ENCODE measurements around the gene TGFB3. TPM values are rescaled to one million over a fixed set of nuclear protein-coding genes. Genes with fewer than 3 reads are reported as not detected.

The TGFB3 gene
- total and polyA plus RNA-seq, 2 donors (not counting 3 experiments of a cell fraction or from before 2014, with no cell fraction given) = 5.3 to 5.4 TPM

- no peaks in the 10 kb centered on the region for H3K79me2 ChIP-seq (ENCODE audit: control insufficient read depth, insufficient read depth, low read length)
- no peaks in the 10 kb centered on the region for H3K9me3 ChIP-seq (replicated peaks; ENCODE audit: control insufficient read depth, insufficient read depth, low read length)
- peak overlapping the region; percentile 10 for H2AFZ ChIP-seq (ENCODE audit: low read depth, low read length)
- H3K4me1 ChIP-seq (ENCODE audit: control insufficient read depth, extremely low read depth, insufficient read depth, low read length) = peaks cover 3% of the 10 kb centered on the region
- H3K27me3 ChIP-seq (ENCODE audit: control insufficient read depth in 2 of 2, insufficient read depth in 2 of 2, low read length in 2 of 2) = no peaks in the 10 kb centered on the region
- H4K20me1 ChIP-seq (replicated peaks; ENCODE audit: control insufficient read depth, extremely low read depth, insufficient read depth, low read length) = no peaks in the 10 kb centered on the region
- H3K4me3 ChIP-seq (replicated peaks in 1 of 3; ENCODE audit: insufficient read depth in 1 of 3, low read depth in 1 of 3, low read length in 3 of 3) = no peak overlapping the region
- CTCF ChIA-PET = interaction anchor here (0.8 to 2.4 kb wide), 5 partner anchors 10 to 54 kb away, joined by 3 to 16 read pairs (median 6); no protein-coding TSS in a partner anchor
- H3K4me2 ChIP-seq (ENCODE audit: insufficient read depth, low read length) = peak overlapping the region; percentile 52
- DNase-seq (ENCODE audit: low read depth, low spot score) = peak; percentile 27
- H3K9ac ChIP-seq (replicated peaks; ENCODE audit: extremely low read depth, insufficient read depth, low read length) = no peak overlapping the region
- no TSS peak for BruUV-seq (replicated peaks)
- dilution Hi-C loops (cut with MboI; ENCODE audit: extremely low pct_ligation_motif_present, low sequenced_read_pairs) = no loop called here
- POLR2A ChIA-PET = no interaction called here
- no peak overlapping the region for H3K27ac ChIP-seq (ENCODE audit: insufficient read depth, low read depth, low read length)
- TF ChIP-seq POLR2AphosphoS5 (IDR thresholded peaks at IDR 0.05; ENCODE audit: insufficient read depth, low read depth, low read length) (no peak), CTCF (IDR thresholded peaks at IDR 0.05; ENCODE audit: extremely low read depth in 1 of 2, insufficient read depth in 1 of 2, low read depth in 1 of 2, low read length in 2 of 2) (no peak), POLR2A (IDR thresholded peaks at IDR 0.05; ENCODE audit: low read depth, low read length) (no peak), JUN (IDR thresholded peaks at IDR 0.05; ENCODE audit: borderline replicate concordance, insufficient read depth, insufficient read length, low read depth) (no peak), GATA2 (IDR thresholded peaks at IDR 0.05; ENCODE audit: insufficient read depth, insufficient read length, low read depth, low read length) (no peak), MYC (IDR thresholded peaks at IDR 0.05; ENCODE audit: low read depth, low read length) (no peak), MAX (IDR thresholded peaks at IDR 0.05; ENCODE audit: insufficient read depth, insufficient read length) (no peak), EZH2 (IDR thresholded peaks at IDR 0.05; ENCODE audit: borderline replicate concordance, low read depth, low read length, severe bottlenecking) (no peak)
- H3K9me1 ChIP-seq (replicated peaks; ENCODE audit: control insufficient read depth, extremely low read depth, insufficient read depth, low read length) = no peaks in the 10 kb centered on the region
- FAIRE-seq = peak; percentile 38
- intact Hi-C loops (cut with micrococcal nuclease) = no loop called here
- H3K36me3 ChIP-seq (ENCODE audit: control insufficient read depth in 2 of 2, extremely low read depth in 1 of 2, insufficient read depth in 2 of 2, low read length in 2 of 2) = peaks cover 0 to under 1% of the 10 kb centered on the region in 2 experiments
Measured at GRCh38 chr14:75928690-75929181, 53.1 kb downstream of the TGFB3 start.
